DOHH2 (cell line): ENCODE data around the gene CHST13.

Experiments
- H3F3A ChIP-seq: fragments of 200-600 bp; sonication (generic), shearing (Covaris generic); 2 replicates; pipeline ENCODE4 v1.6.0; 2016; ENCODE audit warnings: antibody characterized with exemption, mild to moderate bottlenecking; ENCODE audit not compliant: control insufficient read depth, insufficient read depth
- H3K27ac ChIP-seq: fragments of 200-600 bp; sonication (generic); 2 replicates; pipeline ENCODE4 v1.5.1; 2014; ENCODE audit warnings: low read depth, mild to moderate bottlenecking, low read length, moderate library complexity
- H3K27me3 ChIP-seq: fragments of 200-600 bp; sonication (generic); 2 replicates; pipeline ENCODE4 v1.6.1; 2014; ENCODE audit warnings: mild to moderate bottlenecking, low read length, mixed read lengths; ENCODE audit not compliant: control insufficient read depth
- H3K36me3 ChIP-seq: fragments of 200-600 bp; sonication (generic); 2 replicates; pipeline ENCODE4 v1.6.1; 2014; ENCODE audit warnings: mild to moderate bottlenecking, low read length, moderate library complexity, mixed read lengths; ENCODE audit not compliant: control insufficient read depth
- H3K4me1 ChIP-seq: fragments of 200-600 bp; sonication (generic); 2 replicates; pipeline ENCODE4 v1.6.1; 2014; ENCODE audit warnings: mild to moderate bottlenecking, low read length, mixed read lengths; ENCODE audit not compliant: control insufficient read depth
- H3K4me2 ChIP-seq: fragments of 200-600 bp; sonication (generic); 2 replicates; pipeline ENCODE4 v1.6.0; 2014; ENCODE audit warnings: mild to moderate bottlenecking, low read length, moderate library complexity
- H3K4me3 ChIP-seq: fragments of 200-600 bp; sonication (generic); 2 replicates; pipeline ENCODE4 v1.5.1; 2014; ENCODE audit warnings: mild to moderate bottlenecking, low read length, mixed read lengths
- H3K79me2 ChIP-seq: fragments of 200-600 bp; sonication (generic); 2 replicates; pipeline ENCODE4 v1.6.1; 2014; ENCODE audit warnings: mild to moderate bottlenecking, low read length, mixed read lengths; ENCODE audit not compliant: control insufficient read depth
- H3K9me2 ChIP-seq: fragments of 200-600 bp; sonication (generic); replicated peaks from 2 replicates; pipeline ENCODE4 v1.6.1; 2014; ENCODE audit warnings: mild to moderate bottlenecking, low read length, mixed read lengths; ENCODE audit not compliant: control insufficient read depth
- H3K9me3 ChIP-seq: fragments of 200-600 bp; sonication (generic); 2 replicates; pipeline ENCODE4 v1.6.1; 2014; ENCODE audit warnings: antibody characterized with exemption, low read length, mixed read lengths; ENCODE audit not compliant: control insufficient read depth, insufficient read depth
- H4K20me1 ChIP-seq: fragments of 200-600 bp; sonication (generic); 2 replicates; pipeline ENCODE4 v1.6.0; 2014; ENCODE audit warnings: low read depth, mild to moderate bottlenecking, antibody characterized with exemption, low read length, moderate library complexity; ENCODE audit not compliant: control insufficient read depth, insufficient read depth
- EZH2phosphoT487 ChIP-seq: fragments of 200-600 bp; sonication (generic); IDR thresholded peaks from 2 replicates; pipeline ENCODE4 v1.6.1; 2017; ENCODE audit warnings: borderline replicate concordance, mild to moderate bottlenecking, antibody characterized with exemption, low read length, moderate library complexity, mixed read lengths
- TF ChIP-seq, protein P1 (sequence below): fragments of 200-600 bp; sonication (generic); IDR thresholded peaks from one replicate; pipeline ENCODE4 v1.5.1; 2014; ENCODE audit warnings: antibody characterized with exemption, mild to moderate bottlenecking, low read depth, low read length; ENCODE audit not compliant: poor library complexity, severe bottlenecking

The CHST13 gene

DNA sequence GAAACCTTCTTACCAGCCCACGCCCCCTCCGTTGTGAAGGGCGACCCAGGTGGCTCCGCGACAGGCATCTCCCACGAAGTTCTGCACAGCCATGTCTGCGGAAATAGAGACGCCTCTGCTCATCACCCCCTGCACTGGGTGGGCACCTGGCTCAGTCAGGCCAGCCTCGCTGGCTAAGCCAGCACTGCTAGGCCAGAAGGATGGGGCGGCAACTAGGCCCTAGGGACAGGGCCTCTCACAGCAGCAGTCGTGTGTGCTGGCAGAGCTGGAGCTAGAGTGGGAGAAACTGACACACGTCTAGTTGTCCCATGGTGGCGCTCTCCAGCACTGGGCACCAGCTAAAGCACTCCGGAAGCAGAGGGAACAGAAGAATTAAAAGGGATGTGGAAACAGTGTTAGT is 35.8 kb upstream of the CHST13 start:
- TF ChIP-seq, protein P1, sequence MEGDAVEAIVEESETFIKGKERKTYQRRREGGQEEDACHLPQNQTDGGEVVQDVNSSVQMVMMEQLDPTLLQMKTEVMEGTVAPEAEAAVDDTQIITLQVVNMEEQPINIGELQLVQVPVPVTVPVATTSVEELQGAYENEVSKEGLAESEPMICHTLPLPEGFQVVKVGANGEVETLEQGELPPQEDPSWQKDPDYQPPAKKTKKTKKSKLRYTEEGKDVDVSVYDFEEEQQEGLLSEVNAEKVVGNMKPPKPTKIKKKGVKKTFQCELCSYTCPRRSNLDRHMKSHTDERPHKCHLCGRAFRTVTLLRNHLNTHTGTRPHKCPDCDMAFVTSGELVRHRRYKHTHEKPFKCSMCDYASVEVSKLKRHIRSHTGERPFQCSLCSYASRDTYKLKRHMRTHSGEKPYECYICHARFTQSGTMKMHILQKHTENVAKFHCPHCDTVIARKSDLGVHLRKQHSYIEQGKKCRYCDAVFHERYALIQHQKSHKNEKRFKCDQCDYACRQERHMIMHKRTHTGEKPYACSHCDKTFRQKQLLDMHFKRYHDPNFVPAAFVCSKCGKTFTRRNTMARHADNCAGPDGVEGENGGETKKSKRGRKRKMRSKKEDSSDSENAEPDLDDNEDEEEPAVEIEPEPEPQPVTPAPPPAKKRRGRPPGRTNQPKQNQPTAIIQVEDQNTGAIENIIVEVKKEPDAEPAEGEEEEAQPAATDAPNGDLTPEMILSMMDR, result no peak
- no peak for TF ChIP-seq EZH2phosphoT487
- H3F3A ChIP-seq, result no peaks in the 10 kb centered on the region
- H3K36me3 ChIP-seq, result no peaks in the 10 kb centered on the region
- H4K20me1 ChIP-seq, result no peaks in the 10 kb centered on the region
- no peaks in the 10 kb centered on the region for H3K27me3 ChIP-seq
- H3K4me3 ChIP-seq, result no peak overlapping the region
- no peaks in the 10 kb centered on the region for H3K79me2 ChIP-seq
- no peaks in the 10 kb centered on the region for H3K9me3 ChIP-seq
- H3K27ac ChIP-seq, result no peak overlapping the region
- no peaks in the 10 kb centered on the region for H3K4me1 ChIP-seq
- H3K9me2 ChIP-seq, result no peaks in the 10 kb centered on the region
- H3K4me2 ChIP-seq, result no peak overlapping the region

DNA sequence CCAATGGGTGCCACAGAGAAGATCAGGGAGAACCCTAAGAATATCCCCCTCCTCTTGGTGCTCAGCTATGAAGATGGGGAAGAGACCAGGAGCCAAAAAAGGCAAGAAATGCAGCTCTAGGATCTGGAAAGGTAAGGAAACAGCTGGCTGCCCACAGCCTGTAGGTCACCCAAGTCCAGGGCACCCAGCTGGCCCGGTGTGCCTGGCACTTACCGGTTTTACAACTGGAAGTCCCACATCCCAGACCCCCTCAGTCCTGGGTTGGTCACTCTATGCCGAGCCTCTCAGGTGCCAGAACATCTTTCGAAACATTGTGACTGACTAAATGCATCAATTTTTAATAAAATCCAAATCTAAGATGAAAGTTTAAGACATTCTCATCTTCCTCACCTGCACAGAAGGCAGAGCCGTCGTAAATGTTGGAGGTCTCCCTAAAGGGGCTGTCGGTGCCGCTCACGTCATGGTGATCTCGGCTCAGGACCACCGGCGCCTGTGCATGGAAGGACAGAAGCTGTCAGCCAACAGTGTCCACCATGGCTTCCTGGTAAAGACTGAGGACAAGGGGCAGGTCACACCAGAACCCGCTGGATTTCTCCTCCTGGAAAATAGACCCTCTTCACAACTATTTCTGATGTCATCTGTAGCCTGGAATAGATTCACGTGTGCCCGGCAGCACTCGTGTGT is 34.9 kb upstream of the CHST13 start:
- Histone ChIP-seq H3K4me3 (no peak overlapping the region), H3K27ac (no peak overlapping the region), H3K4me1 (no peaks in the 10 kb centered on the region), H3K9me3 (no peaks in the 10 kb centered on the region), H3F3A (no peaks in the 10 kb centered on the region), H3K27me3 (no peaks in the 10 kb centered on the region), H3K9me2 (no peaks in the 10 kb centered on the region), H3K36me3 (no peaks in the 10 kb centered on the region), H4K20me1 (no peaks in the 10 kb centered on the region), H3K79me2 (no peaks in the 10 kb centered on the region), H3K4me2 (no peak overlapping the region)
- no peak for TF ChIP-seq EZH2phosphoT487
- TF ChIP-seq, protein P1, result no peak

DNA sequence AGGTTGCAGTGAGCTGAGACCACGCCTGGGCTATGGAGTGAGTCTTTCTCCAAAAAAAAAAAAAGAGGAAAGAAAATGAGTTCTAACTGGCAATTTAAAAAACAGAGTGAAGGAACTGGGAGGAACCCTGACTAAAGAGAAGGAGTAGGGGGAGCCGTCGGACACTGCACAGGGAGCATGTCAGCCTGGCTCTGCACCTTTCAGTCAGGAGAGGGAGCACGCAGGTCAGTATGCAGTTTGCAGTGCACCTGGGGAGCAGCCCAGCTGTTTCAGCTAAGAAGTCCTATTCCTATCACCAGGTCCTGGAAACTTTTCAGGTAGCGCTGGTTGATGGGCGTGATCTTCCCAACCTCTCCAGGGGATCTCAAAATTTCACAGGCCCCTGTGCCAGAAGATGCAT is 33.3 kb upstream of the CHST13 start:
- no peaks in the 10 kb centered on the region for H3K9me2 ChIP-seq
- TF ChIP-seq EZH2phosphoT487, result no peak
- TF ChIP-seq, protein P1, result no peak
- H3K4me1 ChIP-seq, result no peaks in the 10 kb centered on the region
- no peaks in the 10 kb centered on the region for H3K9me3 ChIP-seq
- no peak overlapping the region for H3K4me2 ChIP-seq
- no peaks in the 10 kb centered on the region for H3K36me3 ChIP-seq
- no peak overlapping the region for H3K27ac ChIP-seq
- no peaks in the 10 kb centered on the region for H3K79me2 ChIP-seq
- H3F3A ChIP-seq, result no peaks in the 10 kb centered on the region
- no peak overlapping the region for H3K4me3 ChIP-seq
- no peaks in the 10 kb centered on the region for H4K20me1 ChIP-seq
- no peaks in the 10 kb centered on the region for H3K27me3 ChIP-seq
